GM13976 (cell line): ENCODE measurements around the gene TTC24.
"Not testable (repeated sequence)": the region's sequence is repeated elsewhere in the genome, so short reads cannot be mapped to it uniquely, and the experiment has no call there.

ENCODE experiments used
- DNase-seq: peaks from one replicate; pipeline ENCODE4 v3.0.0; 2012; ENCODE audit warnings: low spot score
- CTCF ChIP-seq: IDR thresholded peaks from 2 replicates; pipeline ENCODE4 v1.5.1; 2012; ENCODE audit warnings: borderline replicate concordance, mild to moderate bottlenecking; ENCODE audit not compliant: insufficient read depth; ENCODE audit errors: extremely low read depth, missing control alignments, control extremely low read depth
- in situ Hi-C: fragments of 300-500 bp; cut with MboI; formaldehyde crosslinking; loops from one replicate; pipeline ENCODE4 v1.12.0; 2022; ENCODE audit warnings: low sequenced_read_pairs, mixed read lengths, inconsistent platforms; ENCODE audit not compliant: unreplicated experiment

Gene TTC24

GRCh38 chr1:156600733-156601121 is 21.2 kb downstream of the TTC24 start:
- DNase-seq = no peak
- in situ Hi-C loops = loop anchor here (10.0 kb wide), 1 partner anchor 216 kb away; no protein-coding TSS in a partner anchor
- no peak for TF ChIP-seq CTCF

GRCh38 chr1:156601122-156601830 is 21.8 kb downstream of the TTC24 start, which contains the start of gene GPATCH4:
Gene GPATCH4 (minus strand): TSS chr1:156601479.
- no peak for TF ChIP-seq CTCF
- peak; percentile 73 for DNase-seq
- in situ Hi-C loops = loop anchor here (10.0 kb wide), 1 partner anchor 216 kb away; no protein-coding TSS in a partner anchor

- in situ Hi-C loops = loop anchor here (10.0 kb wide), 1 partner anchor 217 kb away; no protein-coding TSS in a partner anchor
- no peak for DNase-seq
- no peak for TF ChIP-seq CTCF
Measured at GRCh38 chr1:156601892-156602291, 22.4 kb downstream of the TTC24 start.

GRCh38 chr1:156602557-156602993 is 23.1 kb downstream of the TTC24 start:
- no peak for DNase-seq
- TF ChIP-seq CTCF = peak; percentile 43
- in situ Hi-C loops = loop anchor here (10.0 kb wide), 1 partner anchor 218 kb away; no protein-coding TSS in a partner anchor

GRCh38 chr1:156607344-156607743 is 27.8 kb downstream of the TTC24 start:
- in situ Hi-C loops = loop anchor here (5.0 to 10.0 kb wide), 2 partner anchors 150 to 223 kb away; no protein-coding TSS in a partner anchor
- DNase-seq = not testable (repeated sequence)

GRCh38 chr1:156608036-156608674 is 28.6 kb downstream of the TTC24 start:
- peak; percentile 66 for TF ChIP-seq CTCF
- in situ Hi-C loops = loop anchor here (5.0 to 10.0 kb wide), 2 partner anchors 151 to 223 kb away; no protein-coding TSS in a partner anchor
- DNase-seq = peak; percentile 71

- peak; percentile 60 for DNase-seq
- in situ Hi-C loops = loop anchor here (5.0 to 10.0 kb wide), 2 partner anchors 152 to 224 kb away; no protein-coding TSS in a partner anchor
- TF ChIP-seq CTCF = peak; percentile 65
Measured at GRCh38 chr1:156608981-156609380, 29.5 kb downstream of the TTC24 start.

- in situ Hi-C loops, DNase-seq: not testable (repeated sequence)
Measured at GRCh38 chr1:156610072-156610471, 30.5 kb downstream of the TTC24 start.
